VCaP (cell line): ENCODE data around the gene BBS9.

ENCODE experiments used
- H3K27ac ChIP-seq: fragments of 450-650 bp; 2 replicates; pipeline ENCODE4 v1.5.1; 2017
- TF ChIP-seq, protein P1 (sequence below): fragments of 450-650 bp; conservative IDR thresholded peaks from 2 replicates; pipeline ENCODE4 v1.5.1; 2017; ENCODE audit warnings: mild to moderate bottlenecking, moderate library complexity

Gene BBS9

DNA sequence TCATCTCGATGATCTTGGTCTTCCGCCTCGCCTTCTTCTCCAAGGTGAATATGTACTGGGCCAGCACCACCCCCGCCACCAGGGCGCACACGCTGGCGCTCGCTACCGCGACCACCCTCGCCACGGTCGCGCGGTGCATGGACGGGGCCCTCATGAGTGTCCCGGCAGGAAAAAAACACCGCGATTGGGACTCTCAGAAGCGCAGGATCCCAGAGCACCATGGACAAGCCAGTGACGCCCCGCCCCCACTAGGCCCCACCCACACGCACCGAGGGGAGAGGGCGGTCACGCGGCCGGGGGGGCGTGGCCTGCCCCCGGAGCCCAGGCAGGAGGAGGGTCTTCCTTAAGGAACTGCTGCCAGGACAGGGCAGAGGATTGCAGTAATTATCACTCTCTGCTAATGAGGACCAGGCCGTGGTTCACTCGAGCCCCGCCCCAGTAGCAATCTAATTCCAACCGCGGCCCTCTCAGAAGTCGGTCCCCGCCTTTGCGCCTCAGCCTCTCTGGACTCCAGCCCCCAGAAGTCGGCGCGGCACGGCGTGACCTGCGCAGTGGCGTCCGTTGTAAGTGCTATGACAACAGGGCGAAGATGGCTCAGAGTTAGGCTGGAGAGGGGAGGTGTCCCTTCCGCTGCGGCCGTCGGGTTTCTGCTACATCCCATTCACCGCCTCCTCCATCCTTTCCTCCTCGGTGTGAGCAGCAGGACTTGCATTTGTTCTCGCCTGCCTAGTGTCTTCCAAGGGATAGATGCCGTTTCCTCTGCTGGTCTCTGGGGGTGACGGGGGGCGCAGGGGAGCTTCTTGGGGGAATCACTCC is at the start of gene BBS9:
BBS9 (plus strand) TSS at position 575 of the 816 bp plus-strand sequence. CDS start 16,689 bp downstream, outside the sequence.
- TF ChIP-seq, protein P1, sequence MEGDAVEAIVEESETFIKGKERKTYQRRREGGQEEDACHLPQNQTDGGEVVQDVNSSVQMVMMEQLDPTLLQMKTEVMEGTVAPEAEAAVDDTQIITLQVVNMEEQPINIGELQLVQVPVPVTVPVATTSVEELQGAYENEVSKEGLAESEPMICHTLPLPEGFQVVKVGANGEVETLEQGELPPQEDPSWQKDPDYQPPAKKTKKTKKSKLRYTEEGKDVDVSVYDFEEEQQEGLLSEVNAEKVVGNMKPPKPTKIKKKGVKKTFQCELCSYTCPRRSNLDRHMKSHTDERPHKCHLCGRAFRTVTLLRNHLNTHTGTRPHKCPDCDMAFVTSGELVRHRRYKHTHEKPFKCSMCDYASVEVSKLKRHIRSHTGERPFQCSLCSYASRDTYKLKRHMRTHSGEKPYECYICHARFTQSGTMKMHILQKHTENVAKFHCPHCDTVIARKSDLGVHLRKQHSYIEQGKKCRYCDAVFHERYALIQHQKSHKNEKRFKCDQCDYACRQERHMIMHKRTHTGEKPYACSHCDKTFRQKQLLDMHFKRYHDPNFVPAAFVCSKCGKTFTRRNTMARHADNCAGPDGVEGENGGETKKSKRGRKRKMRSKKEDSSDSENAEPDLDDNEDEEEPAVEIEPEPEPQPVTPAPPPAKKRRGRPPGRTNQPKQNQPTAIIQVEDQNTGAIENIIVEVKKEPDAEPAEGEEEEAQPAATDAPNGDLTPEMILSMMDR, result no peak
- peak within 1 kb of the TSS; percentile 85 for H3K27ac ChIP-seq

DNA sequence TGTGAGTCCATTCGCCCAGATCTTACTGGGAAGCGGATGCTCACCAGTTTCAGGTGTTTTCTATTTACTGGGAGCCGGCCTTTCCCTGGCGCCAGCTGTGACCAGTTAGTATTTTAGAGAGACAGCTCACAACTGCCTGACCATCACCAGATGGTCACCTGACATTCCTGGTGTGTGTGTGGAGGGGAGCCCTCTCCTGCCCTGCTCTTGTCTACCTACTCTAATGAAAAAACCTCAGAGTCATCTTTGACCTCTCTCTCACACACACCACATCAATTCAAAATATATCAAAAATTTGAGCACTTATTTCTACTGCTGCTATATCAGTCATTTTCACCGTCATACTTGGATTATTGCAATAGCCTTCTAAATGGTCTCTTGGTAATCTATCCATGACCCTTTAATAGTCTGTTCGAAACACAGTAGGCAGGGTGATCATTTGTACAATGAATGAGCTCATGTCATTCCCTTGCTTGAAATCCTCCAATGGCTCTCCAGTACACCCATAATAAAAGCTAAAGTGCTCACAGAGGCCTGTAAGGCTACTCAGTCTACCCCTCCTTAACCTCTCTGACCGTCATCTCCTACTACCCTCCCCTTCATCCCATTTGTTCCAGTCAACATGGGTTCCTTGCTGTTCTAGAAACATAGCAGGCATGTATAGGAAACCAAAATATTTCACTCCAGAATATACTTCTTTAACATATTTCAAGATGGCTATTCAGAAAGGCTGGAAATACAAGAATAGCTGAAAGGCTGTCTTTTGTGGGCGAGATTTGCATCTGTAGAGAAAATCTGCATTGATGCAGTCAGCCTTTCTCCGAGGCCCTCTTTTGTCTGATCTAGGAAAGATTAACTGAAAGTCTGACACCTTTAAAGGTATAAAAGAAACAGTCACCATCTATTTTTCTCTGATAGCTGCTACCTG is 49.3 kb upstream of the BBS9 start:
- no peak overlapping the region for H3K27ac ChIP-seq
- TF ChIP-seq, protein P1, result no peak

DNA sequence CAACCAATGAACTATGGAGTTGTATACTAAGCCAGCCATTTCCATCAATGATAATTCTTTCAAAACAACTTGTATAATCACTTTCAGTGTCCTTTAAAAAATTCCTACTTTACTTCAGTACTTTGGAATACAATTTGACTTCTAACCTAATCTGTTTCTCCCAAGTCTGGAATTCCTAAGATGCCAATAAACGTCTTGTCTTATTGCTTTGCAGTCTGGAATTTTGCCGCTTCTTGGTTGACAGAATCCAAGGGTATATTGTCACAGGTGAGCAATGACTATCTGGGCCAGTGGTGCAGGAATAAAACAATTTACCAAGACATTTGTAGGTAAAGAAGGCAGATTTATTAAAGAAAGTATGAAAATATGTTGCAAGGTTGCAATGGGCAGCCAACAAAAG is 42.0 kb upstream of the BBS9 start:
- TF ChIP-seq, protein P1, result no peak
- H3K27ac ChIP-seq, result no peak overlapping the region

DNA sequence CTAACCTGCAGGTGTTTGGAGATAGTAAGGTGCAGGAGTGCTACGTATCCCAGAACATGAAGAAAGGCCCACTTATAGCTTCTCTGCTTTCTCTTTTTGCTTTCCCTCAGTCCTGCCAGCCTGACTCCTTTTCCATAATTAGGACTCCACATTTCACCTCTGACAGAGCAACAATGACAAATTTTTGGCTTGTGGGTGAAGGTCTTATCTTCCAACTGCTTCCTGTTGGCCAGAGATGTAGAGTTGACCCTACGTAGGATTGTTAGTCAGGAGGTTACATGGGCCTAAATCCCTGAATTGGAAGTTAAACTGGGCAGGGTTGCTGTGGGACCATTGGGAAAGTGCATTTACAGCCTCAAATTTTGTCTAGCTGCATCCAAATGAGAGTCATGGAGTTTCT is 41.5 kb upstream of the BBS9 start:
- TF ChIP-seq, protein P1, result no peak
- no peak overlapping the region for H3K27ac ChIP-seq

DNA sequence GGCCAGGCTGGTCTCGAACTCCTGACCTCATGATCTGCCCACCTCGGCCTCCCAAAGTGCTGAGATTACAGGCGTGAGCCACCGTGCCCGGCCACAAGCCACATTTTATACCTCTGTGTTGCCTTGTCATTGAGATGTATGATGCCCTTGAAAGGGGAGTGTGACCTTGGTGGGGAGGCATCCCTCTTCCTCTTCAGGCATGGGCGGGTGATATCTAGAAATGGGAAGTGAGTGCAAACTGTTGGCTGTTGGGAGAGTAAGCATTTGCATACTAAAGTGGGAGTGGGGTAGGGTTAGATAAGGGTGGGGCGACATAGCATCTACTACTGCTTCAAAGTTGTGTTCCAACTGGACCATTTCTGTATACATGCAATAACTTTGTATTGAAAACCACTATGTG is 40.2 kb upstream of the BBS9 start:
- TF ChIP-seq, protein P1, result no peak

DNA sequence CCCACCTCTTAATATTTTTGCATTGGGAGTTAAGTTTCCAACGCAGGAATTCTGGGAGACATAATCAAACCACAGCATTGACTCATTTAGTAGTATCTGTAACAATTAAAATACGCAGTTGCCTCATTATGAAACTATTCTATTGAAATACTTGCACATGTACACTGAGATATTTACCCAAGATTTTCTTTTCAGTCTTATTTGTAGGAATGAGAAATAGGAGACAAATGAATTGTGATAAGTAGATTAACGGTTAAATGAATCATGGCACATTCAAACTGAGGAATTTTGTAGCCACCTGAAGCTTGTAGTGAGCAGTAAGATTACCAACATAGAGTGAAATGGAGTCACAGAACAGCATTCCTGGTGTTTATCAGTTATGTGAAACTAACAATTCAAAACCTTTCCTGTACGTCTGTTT is 38.2 kb upstream of the BBS9 start:
- TF ChIP-seq, protein P1, result no peak
- H3K27ac ChIP-seq, result no peak overlapping the region

More for the DNA sequence above, 40.2 kb upstream of the BBS9 start:
- no peak overlapping the region for H3K27ac ChIP-seq

DNA sequence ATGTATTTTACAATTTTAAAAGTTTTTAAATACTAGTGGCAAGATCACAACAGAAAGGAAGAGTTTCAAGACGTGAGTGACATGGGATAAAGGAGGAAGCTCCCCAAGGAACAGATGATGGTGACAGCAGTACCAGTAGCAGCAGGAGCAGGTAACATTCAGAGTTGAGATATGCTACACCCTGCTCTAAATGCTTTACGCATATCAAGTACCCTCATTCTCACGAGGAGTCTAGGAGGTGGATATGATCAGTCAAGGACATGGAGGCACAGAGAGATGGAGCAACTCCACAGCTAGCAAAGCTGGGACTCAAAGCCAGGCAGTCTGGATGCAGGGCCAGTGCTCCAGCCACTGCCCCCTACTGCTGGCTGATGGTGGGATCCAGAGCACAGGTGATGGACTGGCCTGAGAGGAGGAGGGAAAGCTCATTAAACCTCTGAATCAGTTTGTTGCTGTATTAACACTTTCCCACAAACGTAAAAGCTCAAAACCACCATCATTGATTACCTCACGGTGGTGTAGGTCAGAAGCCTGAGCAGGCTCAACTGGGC is 37.6 kb upstream of the BBS9 start:
- no peak overlapping the region for H3K27ac ChIP-seq
- TF ChIP-seq, protein P1, result no peak
